GM21529 (cell line): ENCODE data around the gene SH2D3C.

Experiments
- ATAC-seq: cut with Tn5 transposase; IDR thresholded peaks from one replicate; pipeline ENCODE4 v1.9.1; 2021; ENCODE audit not compliant: unreplicated experiment

The SH2D3C gene, protein sequence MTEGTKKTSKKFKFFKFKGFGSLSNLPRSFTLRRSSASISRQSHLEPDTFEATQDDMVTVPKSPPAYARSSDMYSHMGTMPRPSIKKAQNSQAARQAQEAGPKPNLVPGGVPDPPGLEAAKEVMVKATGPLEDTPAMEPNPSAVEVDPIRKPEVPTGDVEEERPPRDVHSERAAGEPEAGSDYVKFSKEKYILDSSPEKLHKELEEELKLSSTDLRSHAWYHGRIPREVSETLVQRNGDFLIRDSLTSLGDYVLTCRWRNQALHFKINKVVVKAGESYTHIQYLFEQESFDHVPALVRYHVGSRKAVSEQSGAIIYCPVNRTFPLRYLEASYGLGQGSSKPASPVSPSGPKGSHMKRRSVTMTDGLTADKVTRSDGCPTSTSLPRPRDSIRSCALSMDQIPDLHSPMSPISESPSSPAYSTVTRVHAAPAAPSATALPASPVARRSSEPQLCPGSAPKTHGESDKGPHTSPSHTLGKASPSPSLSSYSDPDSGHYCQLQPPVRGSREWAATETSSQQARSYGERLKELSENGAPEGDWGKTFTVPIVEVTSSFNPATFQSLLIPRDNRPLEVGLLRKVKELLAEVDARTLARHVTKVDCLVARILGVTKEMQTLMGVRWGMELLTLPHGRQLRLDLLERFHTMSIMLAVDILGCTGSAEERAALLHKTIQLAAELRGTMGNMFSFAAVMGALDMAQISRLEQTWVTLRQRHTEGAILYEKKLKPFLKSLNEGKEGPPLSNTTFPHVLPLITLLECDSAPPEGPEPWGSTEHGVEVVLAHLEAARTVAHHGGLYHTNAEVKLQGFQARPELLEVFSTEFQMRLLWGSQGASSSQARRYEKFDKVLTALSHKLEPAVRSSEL

GRCh38 chr9:127778280-127779135, at the start of gene SH2D3C:
SH2D3C (minus strand) TSS chr9:127778666; CDS start chr9:127778627, 39 bp downstream.
- peak; percentile 41 for ATAC-seq

GRCh38 chr9:127826253-127826913, 47.9 kb upstream of the SH2D3C start:
- ATAC-seq = no peak

DNA sequence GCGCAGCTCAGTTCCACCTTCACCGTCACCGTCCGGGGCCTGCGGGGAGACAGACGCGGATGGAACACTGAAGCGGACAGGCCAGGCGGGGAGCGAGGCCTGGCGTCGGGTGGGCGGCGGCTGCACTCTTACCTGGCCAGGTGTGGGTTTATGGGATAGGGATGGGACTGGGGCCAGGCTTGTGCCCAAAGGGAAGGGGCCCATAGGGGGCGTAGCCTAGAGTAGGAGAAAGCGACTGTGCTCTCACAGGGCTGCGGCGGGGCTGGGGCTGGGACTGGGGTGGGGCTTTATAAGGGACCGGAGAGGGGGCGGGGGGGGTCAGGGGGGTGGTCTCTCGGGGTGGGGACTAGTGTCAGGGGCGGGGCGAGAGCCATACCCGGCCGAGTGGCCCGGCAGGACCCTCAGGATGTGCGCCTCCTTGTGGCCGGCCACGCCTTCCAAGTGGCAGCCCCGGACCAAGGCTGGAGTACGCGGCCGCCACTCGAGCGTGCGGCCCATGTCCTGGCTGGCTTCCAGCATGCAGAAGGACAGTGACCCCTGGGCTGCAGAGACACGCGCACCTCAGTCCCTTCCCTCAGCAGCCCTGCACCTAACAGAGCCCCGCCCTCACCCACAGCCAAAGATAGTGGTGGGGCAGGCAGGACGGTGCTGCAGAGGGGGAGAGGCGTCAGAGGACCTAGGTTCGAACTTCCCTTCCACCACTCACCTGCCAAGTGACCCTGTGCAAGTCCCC, 47.0 kb upstream of the SH2D3C start:
- no peak for ATAC-seq

DNA sequence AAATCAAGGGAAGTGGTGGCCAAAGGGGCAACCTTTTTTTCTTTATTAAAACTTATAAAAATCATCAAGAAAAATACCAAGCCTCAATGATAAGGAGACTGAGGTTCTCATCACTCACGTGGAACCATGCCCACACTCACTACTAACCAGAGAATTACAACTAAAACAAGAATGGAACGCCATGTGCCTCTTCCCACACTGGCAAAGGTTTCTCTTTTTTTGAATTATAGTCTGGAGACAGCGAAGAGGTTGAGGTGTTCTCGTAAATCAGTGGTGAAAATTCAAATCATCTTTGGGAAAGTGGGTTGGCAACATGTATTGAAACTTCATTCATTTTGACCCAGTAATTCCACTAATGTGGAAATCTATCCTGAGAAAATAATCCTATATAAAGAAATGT, 43.6 kb upstream of the SH2D3C start:
- ATAC-seq = no peak

GRCh38 chr9:127818574-127818973, 40.1 kb upstream of the SH2D3C start:
- no peak for ATAC-seq

- ATAC-seq = no peak
Observed at GRCh38 chr9:127817881-127818434, 39.5 kb upstream of the SH2D3C start.

GRCh38 chr9:127816728-127817127, 38.3 kb upstream of the SH2D3C start:
- no peak for ATAC-seq

GRCh38 chr9:127816362-127816725, 37.9 kb upstream of the SH2D3C start:
- ATAC-seq = no peak

DNA sequence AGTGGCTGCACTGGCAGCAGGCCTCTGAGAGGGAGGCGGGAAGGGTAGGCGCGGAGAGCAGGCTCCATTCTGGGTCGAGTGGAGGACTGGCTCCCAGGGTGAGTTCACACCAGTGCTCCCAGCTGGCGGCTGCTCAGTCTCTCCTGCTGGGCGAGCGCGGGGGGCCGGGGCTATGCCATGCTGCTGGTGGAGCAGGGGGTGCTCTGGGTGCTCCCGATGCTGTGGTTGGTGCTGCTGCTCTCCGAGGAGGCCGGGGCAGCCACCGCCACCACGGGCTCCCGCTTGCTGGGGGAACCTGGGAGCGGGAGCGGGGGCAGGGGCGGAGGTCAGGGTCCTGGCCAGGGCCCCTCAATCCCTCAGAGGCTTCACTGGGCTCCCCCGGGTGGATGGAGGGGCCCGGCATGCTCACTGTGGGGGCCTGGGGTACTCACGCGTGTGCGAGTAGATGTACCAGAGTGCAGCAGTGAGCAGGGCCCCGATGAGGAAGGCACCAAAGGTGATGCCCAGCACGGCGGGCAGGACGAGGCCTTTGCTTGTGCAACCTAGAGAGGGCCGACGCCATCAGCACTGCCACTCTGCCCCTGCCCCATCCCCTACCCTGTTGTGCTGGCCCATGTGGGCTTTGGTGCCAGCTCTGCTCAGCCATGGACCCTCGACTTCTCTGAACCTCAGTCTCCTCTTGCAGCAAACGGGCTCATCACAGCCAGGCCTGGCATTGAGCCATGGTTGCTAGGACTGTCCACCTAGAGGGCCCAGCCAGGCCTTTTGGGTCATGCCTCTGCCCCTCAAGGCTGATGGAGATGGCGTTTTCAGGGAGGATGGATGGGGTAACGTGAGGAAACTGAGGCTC, 37.3 kb upstream of the SH2D3C start:
- no peak for ATAC-seq

- no peak for ATAC-seq
Observed at GRCh38 chr9:127814619-127815511, 36.4 kb upstream of the SH2D3C start.

DNA sequence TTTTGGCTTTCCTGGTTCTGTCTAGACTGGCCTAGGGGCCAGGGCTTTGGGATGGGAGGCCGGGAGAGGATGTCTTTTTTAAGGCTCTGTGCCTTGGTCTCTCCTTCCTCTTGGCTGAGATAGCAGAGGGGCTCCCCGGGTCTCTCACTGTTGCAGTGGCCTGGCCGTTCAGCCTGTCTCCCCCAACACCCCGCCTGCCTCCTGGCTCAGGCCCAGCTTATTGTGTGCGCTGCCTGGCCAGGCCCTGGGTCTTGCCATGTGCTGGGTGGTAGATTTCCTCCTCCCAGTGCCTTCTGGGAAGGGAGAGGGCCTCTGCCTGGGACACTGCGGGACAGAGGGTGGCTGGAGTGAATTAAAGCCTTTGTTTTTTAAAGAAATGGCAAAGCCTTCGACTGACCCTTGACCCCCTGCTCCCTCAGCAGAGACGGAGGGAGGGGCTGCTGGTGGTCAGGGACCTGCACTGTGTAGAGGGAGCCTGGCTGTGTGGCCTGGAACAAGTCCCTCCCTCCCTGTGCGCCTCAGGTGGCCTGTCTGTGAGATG, 35.3 kb upstream of the SH2D3C start:
- ATAC-seq = no peak

DNA sequence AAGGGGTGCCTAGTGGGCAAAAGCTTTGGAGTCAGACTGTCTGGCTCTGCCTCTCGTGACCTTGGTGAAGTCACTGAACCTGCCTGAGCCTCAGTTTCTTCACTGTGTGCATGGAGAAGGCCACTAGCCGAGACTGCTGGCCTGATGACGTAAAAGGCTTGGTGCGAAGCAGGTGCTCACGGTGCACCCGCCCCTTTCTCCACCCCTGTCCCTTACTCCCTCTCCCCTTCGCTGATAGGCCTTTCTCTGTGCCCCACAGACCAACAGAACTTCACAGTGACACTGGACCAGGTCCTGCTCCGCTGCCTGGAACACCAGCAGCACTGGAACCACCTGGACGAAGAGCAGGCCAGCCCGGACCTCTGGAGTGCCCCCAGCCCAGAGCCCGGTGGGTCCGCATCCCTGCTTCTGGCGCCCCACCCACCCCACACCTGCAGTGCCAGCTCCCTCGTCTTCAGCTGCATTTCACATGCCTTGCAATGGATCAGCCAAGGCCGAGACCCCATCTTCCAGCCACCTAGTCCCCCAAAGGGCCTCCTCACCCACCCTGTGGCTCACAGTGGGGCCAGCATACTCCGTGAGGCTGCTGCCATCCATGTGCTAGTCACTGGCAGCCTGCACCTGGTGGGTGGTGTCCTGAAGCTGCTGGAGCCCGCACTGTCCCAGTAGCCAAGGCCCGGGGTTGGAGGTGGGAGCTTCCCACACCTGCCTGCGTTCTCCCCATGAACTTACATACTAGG, 34.6 kb upstream of the SH2D3C start:
- ATAC-seq = no peak

DNA sequence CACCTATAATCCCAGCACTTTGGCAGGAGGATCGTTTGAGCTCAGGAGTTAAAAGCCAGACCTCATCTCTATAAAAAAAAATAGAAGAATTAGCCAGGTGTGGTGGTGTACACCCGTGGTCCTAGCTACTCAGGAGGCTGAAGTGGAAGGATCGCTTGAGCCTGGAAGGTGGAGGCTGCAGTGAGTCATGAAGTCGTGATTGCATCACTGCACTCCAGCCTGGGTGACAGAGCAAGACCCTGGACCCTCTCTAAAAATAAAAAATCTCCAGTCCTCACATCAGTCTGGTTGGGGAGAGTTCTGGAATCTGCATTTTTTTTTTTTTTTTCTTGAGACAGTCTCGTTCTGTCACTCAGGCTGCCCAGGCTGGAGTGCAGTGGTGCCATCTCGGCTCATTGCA, 33.5 kb upstream of the SH2D3C start:
- no peak for ATAC-seq

GRCh38 chr9:127810378-127811187, 32.1 kb upstream of the SH2D3C start:
- ATAC-seq = no peak

DNA sequence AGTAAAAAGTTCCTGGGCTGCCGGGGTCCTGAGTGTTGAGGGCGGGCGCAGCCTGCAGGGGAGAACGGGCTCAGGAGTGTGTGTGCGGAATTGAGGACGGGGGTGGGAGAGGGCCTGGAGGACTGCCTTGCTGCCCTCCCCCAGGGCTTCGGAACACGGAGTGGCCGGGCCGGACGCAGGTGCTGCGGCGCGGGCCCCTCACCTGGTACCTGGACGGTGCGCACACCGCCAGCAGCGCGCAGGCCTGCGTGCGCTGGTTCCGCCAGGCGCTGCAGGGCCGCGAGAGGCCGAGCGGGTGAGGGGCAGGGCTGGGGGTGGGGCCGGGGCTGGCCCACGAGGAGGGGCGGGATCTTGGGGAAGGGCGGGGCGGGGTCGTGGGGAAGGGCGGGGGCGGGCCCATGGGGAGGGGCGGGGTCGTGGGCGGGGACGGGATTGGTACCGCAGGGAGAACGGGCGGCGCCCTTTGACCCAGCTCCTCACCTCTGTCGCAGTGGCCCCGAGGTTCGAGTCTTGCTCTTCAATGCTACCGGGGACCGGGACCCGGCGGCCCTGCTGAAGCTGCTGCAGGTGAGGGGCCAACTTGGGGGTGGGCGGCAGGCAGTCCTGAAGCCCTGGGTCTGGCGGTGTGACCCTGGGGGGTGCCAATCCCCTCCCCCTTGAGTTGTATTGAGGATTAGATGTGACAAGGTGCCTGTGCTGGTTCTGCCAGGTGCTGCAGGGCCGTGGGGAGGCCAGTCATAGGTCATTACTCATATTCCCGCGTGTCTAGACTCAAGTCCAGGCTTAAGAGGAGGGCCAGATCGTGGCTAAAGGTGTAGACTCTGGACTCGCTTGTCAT, 31.3 kb upstream of the SH2D3C start:
- ATAC-seq = no peak
